HT-29 (cell line): Measurements from ENCODE around the gene EIF4ENIF1. TPM values are rescaled to one million over a fixed set of nuclear protein-coding genes. Genes with fewer than 3 reads are reported as not detected.
"Not testable (repeated sequence)": the region's sequence is repeated elsewhere in the genome, so short reads cannot be mapped to it uniquely, and the experiment has no call there.

ENCODE experiments used
- DNase-seq: peaks from one replicate; pipeline ENCODE4 v3.0.0-alpha.2; 2015; ENCODE audit warnings: low spot score
- total RNA-seq: library from RNA; depleted of rRNA; stranded (reverse); fragments of >200 nt; shearing (Covaris generic); gene quantifications from 2 replicates; pipeline ENCODE4 v1.2.3, GENCODE V29; 2014; rRNA removed

Gene EIF4ENIF1, protein sequence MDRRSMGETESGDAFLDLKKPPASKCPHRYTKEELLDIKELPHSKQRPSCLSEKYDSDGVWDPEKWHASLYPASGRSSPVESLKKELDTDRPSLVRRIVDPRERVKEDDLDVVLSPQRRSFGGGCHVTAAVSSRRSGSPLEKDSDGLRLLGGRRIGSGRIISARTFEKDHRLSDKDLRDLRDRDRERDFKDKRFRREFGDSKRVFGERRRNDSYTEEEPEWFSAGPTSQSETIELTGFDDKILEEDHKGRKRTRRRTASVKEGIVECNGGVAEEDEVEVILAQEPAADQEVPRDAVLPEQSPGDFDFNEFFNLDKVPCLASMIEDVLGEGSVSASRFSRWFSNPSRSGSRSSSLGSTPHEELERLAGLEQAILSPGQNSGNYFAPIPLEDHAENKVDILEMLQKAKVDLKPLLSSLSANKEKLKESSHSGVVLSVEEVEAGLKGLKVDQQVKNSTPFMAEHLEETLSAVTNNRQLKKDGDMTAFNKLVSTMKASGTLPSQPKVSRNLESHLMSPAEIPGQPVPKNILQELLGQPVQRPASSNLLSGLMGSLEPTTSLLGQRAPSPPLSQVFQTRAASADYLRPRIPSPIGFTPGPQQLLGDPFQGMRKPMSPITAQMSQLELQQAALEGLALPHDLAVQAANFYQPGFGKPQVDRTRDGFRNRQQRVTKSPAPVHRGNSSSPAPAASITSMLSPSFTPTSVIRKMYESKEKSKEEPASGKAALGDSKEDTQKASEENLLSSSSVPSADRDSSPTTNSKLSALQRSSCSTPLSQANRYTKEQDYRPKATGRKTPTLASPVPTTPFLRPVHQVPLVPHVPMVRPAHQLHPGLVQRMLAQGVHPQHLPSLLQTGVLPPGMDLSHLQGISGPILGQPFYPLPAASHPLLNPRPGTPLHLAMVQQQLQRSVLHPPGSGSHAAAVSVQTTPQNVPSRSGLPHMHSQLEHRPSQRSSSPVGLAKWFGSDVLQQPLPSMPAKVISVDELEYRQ
- 3.9 and 4.3 TPM in 2 replicates for total RNA-seq

DNA sequence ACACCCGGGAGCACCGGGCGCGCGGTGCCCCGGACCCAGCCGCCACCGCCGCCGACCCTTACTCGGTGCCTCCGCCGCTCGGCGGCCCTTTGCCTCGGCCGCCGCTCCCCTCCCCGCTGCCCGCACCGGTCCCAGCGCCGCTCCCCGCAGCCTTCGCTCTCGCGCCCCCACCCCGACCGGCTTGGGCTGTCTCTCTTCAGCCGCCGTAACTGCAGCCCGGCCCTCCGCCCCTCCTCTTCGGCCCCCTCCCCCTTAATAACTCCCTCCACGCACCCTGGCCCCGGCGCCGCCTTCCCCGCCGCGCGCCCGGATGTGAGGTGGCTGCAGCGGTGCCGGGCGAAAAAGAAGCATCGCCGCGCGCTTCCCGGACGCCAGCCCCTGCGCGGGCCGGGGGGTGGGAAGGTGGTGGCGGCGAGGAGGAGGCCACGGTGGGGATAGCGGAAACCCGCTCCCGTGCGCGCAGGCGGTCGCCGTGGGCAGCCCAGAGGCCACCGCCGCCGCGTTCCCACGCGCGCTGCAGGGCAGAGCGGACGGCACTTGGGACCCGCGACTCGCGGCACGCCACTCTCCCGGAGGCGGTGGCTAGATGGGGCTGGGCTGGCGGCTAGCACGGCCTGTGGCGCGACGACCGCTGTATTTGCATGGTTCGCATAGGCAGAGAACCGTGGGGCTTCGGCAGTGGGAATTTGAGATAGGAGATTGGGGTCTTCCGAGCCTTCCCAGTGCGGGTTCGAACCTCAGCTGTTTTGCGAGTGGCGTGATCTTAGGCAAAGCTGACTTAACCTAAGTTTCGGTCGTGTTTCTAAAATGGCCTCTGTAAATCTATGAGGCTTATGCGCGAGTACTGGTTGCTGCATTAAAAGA, at the start of gene EIF4ENIF1:
Gene EIF4ENIF1, minus strand, starts transcription at position 211 of the 864 bp plus-strand sequence. CDS start 1,124 bp downstream, outside the sequence.
- peak; percentile 47 for DNase-seq

DNA sequence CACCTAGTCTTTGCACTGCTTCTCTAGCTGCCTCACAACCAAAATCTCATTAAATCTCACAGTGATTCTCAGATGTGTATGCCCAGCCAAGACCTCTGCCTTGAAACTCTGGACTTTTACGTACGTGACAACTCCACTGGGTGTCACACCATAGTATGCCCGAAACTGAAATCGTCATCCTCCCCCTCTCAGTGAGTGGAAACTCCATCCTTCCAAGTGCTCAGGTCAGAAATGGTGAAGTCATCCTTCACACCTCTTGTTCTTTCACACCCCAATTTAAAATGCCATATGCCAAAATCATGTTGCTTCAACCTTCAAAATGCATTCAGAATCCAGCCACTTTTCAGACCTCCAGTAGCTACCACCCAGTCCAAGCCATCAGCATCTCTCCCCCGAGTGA, 49.2 kb upstream of the EIF4ENIF1 start:
- no peak for DNase-seq

DNA sequence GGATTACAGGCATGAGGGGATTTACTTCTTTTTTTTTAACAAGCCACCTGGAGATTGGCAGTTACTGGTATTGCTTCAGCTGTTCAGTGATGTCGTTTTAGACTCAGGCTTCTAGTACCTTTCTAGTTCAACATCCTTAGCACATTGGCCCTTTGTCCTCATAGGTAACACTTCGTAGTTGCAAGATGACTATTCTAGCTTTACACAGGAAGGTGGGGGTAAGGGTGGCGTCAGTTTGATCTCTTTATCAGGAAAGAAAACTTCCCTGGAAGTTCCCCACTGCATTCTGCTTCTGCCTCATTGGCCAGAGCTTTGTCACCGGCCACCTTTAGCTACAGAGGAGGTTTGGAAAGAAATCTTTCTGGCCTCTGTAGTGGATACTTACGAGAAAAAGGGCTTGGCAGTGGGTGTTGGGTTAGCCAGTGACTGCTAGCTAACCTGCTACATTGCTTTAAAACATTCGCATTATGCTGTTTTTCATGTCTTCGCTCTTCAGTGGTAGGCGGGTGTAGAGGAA, 47.4 kb upstream of the EIF4ENIF1 start:
- peak; percentile 47 for DNase-seq

DNA sequence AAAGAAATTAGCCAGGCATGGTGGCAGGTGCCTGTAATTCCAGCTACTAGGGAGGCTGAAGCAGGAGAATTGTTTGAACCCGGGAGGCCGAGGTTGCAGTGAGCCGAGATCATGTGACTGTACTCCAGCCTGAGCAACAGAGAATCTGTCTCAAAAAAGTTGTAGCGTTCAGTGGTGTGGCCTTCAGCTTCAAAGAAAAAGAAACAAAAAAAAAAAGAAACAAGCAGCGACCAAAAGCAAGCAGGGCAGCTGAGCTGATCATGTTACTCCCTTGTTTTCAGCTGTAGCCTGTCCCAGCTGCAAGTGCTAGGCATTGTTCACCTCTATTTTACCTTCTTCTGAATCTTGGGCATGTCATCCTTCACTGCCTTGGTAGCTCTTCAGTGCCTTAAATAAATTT, 43.7 kb upstream of the EIF4ENIF1 start:
- no peak for DNase-seq

DNA sequence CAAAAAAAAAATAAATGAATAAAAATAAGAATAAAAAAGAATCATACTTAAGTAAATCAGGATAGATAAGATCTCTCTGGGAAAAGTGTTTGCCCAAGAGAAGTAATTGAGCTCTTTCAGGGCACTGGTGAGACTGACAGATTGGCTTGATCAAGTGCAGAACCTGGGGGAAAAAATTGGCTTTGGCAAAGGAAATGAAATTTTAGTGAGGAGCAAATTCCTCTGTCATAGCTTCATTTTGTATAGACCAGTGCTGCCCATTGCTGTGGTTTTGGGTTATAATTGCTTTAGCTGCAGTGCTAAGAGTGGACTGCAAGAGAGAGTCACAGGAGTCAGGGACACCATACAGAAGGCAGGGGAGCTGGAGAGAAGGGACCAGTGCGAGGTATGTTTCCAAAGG, 42.4 kb upstream of the EIF4ENIF1 start:
- no peak for DNase-seq

DNA sequence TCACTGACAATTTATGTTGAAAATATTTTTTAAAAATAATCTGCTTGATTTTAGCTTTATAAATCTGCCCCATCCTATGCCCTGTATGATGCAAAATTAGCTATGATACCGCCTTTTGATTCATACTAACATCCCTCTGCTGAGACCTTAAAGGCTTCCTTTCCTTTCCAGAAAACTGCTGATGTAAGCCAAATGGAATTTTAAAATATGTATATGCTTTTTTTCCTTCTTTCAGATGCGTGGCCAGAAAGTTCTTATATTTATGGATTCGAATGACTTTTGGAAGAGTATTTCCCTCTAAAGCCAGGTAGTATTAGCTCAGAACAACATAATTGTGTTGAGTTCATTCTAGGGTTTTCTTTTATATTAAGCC, 41.2 kb upstream of the EIF4ENIF1 start:
- no peak for DNase-seq

DNA sequence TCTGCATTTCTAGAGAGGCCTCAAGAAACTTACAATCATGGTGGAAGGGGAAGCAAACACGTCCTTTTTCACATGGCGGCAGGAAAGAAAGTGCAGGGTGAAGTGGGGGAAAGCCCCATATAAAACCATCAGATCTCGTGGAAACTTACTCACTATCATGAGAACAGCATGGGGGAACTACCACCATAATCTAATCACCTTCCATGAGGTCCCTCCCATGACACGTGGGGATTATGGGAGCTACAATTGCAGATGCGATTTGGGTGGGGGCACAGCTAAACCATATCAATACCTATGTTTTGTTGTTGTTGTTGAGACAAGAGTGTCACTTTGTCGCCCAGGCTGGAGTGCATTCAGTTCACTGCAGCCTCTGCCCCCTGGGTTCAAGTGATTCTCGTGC, 36.6 kb upstream of the EIF4ENIF1 start:
- no peak for DNase-seq

DNA sequence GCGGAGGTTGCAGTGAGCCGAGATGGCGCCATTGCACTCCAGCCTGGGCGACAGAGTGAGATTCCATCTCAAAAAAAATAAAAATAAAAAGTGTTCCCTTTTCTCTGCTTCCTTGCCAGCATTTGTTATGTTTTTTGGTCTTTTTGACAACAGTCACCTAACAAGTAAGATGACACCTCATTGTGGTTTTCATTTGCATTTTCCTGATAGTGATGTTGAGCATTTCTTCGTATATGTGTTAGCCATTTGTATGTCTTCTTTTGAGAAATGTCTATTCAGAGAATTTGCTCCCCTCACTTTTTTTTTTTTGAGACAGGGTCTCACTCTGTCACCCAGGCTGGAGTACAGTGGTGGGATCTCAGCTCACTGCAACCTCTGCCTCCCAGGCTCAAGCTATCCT, 34.5 kb upstream of the EIF4ENIF1 start:
- DNase-seq: not testable (repeated sequence)

DNA sequence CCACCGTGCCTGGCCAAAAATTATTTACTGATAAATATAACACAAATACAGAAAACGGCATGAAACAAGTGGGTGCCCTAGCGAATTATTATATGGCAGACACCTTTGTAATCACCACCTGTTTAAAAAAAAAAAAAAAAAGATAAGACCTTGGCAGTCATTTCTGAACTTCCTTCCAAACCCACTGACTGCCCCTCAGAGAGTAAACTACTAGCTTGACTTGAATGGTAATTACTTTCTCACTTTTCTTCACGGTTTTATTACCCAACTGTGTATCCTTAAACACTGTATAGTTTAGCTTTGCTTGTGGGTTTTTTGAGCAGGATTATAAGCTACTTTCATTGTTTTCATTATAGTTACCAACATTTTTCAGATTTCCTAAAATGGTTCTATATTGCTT, 30.4 kb upstream of the EIF4ENIF1 start:
- no peak for DNase-seq

DNA sequence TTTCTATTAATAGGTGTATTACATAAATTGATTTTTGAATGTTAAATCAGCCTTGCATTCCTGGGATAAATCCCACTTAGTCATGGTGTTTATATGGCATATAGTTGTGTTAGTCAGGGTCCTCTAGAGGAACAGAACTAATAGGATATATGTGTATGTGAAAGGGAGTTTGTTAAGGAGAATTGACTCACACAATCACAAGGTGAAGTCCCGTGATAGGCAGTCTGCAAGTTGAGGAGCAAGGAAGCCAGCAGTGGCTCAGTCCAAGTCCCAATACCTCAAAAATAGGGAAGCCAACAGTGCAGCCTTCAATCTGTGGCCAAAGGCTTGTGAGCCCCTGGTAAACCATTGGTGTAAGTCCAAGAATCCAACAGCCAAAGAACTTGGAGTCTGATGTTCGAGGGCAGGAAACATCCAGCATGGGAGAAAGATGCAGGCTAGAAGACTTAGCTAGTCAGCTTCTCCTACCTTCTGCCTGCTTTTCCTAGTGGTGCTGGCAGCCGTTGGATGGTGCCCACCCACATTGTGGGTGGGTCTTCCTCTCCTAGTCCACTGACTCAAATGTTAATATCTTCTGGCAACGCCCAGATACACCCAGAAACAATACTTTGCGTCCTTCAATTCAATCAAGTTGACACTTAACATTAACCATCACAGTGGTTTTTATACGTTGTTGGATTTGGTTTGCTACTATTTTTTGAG, 19.6 kb upstream of the EIF4ENIF1 start:
- DNase-seq: no peak

DNA sequence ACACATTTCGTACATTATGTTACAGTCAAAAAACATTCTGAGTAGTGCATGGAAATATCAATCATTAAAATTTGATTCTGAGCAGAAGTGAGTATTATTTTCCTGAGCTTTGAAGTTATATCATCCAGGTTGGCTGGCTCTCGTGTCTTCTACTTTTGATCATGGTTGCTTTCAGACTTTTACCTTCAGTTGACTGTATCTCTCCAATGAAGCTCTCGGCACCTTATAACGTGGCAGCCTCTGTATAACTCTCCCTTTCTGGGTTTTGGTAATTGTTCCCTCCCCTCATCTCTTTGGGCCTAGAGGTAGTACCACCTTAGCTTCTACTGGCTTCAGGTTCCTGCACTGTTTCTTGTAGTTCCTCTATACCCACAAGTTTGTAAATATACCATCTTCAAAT, 18.9 kb upstream of the EIF4ENIF1 start:
- no peak for DNase-seq

DNA sequence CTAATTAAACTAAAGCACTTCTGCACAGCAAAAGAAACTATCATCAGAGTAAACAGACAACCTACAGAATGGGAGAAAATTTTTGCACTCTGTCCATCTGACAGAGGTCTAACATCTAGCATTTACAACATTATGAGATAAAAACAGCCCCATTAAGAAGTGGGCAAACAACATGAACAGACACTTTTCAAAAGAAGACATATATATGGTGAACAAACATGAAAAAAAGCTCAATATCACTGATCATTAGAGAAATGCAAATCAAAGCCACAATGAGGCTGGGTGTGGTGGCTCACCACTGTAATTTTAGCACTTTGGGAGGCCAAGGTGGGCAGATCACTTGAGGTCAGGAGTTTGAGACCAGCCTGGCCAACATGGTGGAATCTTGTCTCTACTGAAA, 17.9 kb upstream of the EIF4ENIF1 start:
- not testable (repeated sequence) for DNase-seq

DNA sequence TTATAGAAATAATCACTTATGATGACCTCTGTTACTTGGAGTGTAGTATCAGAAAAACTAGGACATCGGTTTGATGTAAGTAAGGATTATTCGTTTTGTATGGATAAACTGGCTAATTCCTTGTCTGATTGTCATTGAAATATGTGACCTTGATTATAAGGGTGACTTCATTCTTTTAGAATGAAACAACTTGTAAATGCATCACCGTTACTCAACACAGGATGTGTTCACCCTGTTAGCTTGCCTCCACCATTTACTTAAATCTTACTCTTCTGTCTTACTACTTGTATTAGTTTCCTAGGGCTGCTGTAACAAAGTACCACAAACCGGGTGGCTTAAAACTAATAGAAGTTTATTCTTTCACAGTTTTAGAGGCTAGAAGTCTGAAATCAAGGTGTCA, 14.6 kb upstream of the EIF4ENIF1 start:
- no peak for DNase-seq

DNA sequence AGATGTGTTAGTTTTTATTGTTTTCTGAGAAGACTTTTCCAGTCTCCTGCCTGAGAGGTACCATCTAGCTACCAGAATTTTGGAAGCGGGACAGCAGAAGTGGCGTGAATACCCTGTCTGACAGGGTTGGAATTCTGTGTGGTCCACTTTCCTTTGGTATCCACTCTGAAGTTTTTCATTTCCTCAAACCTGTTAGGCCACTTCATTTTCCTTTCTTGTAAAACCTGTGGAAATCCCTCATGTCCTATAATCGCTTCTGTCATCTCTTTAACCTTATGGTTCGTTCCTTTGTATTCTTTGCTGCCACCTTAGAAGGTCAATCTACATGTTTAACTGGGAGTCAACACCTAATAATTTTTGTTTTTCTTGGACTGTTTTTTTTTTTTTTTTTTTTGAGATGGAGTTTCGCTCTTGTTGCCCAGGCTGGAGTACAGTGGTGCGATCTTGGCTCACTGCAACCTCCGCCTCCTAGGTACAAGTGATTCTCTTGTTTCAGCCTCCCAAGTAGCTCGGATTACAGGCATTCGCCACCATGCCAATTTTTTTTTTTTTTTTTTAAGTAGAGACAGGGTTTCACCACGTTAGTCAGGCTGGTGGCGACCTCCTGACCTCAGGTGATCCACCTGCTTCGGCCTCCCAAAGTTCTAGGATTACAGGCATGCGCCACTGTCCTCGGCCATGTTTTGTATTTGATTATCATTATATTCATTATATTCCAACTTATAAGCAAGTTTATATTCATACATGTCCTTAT, 13.7 kb upstream of the EIF4ENIF1 start:
- no peak for DNase-seq

DNA sequence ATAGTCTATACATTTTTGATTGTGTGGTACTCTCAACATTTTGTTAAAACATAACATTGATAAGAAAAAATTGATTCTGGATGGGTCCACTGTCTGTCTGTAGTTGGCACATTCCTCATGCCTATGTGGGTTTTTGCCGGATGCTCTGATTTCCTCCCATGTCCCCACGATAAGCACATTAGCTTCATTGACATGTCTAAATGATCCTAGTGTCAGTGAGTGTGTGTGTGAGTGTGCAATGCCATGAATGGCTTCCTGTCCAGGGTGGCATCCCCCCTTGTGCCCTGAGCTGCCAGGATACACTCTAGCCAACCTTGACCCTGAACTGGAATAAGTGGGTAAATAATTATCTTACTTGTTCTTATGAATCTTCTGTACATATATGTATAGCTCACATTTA, 12.1 kb upstream of the EIF4ENIF1 start:
- no peak for DNase-seq

DNA sequence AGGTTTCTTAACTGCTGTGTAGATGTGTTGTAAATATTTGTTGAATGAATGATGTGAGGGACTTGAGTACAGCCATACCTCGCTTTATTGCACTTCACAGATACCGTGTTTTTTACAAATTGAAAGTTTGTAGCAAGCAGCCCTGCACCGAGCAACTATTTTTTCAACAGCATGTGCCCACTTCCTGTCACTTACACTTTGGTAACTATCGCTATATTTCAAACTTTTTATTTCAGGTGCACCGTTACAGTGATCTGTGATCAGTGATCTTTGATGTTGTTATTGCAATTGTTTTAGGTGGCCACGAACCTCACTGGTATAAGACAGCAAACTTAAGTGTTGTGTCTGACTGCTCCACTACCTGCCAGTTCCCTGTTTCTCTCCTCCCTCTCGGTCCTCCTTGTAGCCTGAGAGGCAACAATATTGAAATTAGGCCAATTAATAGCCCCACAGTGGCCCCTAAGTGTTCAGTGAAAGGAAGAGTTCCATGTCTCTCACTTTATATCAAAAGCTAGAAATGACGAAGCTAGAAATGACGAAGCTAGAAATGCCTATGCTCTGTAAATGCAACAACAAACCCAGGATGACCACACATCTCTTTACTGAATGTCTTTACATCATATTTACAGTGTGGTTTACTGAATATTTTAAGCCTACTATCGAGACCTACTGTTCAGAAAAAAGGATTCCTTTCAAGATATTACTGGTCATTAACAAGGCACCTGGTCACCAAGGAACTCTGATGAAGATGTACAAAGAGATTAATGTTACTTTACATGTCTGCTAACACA, 7.7 kb upstream of the EIF4ENIF1 start:
- DNase-seq: no peak

DNA sequence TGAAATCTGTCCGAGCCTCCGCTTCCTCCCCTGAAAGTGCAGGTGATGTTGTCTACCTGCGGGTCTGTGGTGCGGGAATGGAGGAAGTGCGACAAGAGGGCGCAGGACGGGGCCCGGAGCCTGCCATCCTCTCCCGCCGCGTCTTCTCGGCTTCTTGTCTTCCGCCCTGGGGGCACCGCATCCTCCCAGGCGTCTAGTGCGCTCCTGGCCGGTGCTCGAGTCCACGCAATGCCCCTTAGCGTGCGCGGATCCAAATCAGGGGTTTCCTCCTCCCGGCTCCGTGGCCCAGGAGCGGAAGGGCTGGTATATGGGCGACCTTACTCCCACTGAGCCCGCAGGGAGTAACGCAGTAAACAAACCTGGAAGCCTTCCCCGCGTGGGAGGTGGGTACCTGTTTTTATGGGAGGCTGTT, 7.1 kb upstream of the EIF4ENIF1 start:
- peak; percentile 30 for DNase-seq

DNA sequence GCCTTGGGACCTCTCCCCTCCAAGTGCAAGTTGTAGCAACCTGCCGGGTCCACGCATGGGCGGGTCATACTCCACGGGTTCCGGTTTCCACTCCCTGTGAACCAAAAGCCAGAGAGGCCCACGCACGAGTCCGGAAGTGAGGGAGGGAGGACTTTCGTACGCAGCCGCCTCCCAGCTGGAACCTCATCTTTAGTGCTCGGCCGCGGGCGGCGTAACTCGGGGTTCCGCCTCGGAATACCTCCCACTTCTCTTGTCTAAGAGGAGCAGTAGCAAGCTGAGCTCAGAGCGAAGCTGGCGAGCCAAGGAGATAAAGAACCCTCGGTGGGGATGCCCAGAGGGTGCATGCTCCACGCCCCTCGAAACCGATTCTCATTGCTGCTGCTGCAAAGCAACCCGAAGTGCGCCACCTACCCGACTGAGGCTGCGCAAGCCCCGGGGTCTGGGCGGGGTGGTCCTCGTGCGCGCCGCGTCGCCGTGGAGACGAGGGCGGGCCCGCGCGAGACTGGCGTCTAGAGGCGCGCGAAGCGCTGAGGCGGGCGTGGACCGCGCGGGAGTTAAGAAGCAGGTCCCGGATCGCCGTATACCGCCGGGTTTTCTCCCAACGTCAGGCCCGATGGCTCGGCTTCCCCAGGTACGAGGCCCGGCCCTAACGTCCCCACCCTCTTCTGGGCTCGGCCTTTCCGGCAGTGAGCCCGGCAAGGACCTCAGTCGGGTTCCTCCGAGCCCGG, 6.5 kb upstream of the EIF4ENIF1 start, which contains the start of gene SFI1:
Gene SFI1, plus strand, starts transcription at position 530 of the 728 bp plus-strand sequence. CDS start 11,749 bp downstream, outside the sequence.
- DNase-seq: peak; percentile 74
